GM18526 (cell line): ENCODE results near the gene NOC4L.

ENCODE experiments used
- POLR2A ChIP-seq: IDR thresholded peaks from 3 replicates; pipeline ENCODE4 v1.6.1; 2011; ENCODE audit not compliant: insufficient read length; ENCODE audit errors: extremely low read depth

NOC4L gene

DNA sequence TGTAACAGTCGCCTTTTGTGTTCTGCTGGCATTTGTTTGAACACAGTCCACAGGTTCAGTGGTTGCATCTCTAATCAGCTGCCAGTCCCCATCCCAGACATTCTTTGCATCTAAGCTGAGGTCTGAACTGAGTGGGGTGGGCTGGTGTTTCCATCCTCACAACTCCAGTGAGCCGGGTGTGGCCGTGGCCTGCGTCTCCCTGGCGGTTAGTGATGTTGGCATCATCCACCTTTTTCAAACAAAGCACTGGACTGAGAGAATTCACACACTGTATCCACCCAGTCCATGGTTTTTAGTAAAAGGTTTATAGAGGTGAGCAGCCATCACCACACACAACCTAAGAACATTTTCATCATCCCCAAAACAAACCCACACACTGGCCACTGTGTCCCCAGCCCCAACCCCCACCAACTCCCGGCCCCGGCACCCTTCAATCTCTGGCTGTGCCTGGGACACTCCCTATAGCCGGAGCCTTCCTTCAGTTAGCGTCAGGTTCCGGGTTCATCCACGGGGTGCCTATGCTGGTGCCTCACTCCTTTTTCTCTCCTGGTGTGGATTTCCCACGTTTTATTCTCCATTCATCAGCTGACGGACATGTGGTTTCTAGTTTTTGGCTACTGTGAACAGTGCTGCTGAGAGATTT, 6.7 kb upstream of the NOC4L start:
- no peak for TF ChIP-seq POLR2A

DNA sequence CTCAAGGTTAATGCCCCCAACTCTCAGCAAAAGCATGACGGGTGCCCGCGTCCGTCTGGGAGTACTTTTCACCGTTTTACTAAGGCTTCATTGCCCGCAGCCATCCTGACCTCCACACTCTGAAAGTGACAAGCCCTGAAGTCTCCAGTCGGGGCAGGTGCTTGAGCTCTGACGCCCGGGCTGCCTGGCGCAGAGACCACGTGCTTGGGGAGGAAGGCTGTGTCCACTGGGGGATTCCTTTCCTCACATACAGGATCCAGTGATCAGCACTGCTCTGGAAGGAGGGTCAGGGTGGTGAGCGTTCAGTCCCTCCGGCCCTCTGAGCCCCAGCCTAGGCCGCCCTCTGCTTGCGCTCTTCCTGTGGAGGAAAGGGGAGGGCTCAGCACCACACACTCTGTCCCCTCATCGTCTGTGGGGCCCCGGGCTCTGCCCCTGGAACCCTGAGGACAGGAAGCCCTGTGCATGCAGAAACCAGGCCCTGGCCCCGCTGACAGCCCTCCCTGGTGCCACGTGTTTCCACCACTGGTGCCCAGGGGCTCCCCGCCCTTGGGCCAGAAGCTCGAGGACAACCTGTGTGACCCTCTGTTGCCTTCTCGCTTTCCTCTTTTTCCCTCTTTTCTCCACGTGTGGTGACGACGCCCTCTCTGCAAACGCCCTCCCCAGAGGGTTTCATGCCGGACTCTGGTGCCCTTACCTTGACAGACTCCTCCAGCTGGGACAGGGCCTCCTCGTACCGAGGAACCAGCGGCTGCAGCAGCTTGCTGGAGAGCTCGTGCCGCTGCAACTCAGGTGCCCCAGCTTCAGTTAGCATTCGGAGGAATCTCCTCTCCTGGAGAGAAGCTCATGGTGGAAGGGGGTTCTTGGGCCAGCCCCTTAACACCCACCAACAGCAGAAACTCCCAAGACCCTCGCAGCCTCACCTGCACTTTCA, 5.1 kb upstream of the NOC4L start:
- TF ChIP-seq POLR2A: no peak

DNA sequence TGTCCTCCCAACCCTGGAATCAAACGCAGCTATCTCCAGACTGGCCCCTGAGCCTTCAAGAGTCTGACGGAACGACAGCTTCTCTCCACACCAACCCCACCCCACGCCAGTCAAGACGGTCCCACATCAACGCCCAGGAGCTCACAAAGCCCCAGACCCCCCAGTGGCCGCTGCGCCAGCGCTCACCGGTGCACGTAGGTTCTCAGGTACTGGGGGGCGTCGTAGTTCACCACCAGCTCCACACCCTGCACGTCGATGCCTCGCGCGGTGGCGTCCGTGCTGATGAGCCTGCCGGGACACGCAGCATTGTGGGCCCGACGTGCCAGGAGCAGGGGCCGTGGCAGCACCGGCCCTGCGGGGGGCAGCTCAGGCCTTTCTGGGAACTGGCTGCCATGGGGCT, 4.3 kb upstream of the NOC4L start:
- TF ChIP-seq POLR2A: no peak

DNA sequence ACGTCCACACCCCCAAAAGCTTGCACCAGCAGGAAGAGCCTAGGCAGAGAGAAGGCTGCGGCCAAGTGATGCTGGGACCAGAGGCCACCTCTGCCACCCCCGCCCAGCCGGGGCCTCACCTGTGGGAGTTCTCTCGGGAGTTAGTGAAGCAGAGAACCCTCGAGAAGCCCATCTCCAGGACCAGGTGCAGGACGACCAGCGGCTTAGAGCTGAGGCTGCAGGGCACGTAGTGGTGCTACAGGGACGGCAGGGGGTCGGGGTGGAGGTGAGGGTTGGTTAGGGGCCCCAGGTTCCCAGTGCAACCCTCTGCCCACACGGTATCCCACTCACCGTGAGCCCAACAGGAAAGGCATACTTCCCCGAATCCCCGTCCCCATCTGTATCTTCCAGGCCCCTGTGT, 3.8 kb upstream of the NOC4L start:
- TF ChIP-seq POLR2A: no peak

DNA sequence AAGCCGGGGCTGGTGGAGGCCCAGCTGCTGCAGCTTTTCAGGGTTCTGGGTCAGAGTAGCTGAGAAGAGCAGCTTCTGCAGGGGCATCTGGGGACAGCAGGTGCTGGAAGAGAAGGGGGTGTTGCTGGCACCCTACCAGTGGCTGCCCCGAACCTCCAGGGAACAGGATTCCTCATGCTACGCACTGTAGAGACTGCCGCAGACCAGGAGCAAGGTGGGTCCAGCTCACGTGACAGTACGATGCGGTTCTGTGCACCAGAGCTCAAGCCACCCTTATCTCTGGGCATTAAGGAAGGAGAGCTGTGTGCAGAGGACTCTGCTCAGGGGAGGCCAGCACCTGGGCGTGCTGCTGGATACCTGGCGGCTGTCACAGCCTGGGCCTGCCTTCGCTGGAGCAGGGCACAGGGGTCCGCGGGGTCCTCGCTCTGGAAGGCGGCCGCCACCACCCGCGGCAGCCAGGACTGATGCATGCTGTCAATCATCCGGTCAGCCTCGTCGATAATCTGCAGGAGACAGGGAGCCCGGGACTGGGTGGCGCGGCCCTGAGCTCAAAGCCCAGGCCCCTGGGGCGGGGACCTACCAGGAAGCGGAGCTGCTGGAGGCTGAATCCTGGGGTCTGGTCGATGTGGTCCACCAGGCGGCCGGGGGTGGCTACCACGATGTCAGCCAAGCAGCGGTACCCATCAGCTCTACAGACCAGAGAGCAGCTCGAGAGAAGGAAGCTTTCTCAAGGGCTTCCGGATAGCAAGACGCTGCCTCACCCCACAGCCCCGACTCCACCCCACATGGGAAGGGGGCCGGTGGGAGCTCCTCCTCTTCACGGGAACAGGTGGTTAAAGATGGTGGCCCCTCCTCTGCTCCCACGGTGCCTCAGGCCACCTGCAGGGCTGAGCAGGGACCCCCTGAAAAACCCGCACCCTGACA, 3.1 kb upstream of the NOC4L start:
- no peak for TF ChIP-seq POLR2A

DNA sequence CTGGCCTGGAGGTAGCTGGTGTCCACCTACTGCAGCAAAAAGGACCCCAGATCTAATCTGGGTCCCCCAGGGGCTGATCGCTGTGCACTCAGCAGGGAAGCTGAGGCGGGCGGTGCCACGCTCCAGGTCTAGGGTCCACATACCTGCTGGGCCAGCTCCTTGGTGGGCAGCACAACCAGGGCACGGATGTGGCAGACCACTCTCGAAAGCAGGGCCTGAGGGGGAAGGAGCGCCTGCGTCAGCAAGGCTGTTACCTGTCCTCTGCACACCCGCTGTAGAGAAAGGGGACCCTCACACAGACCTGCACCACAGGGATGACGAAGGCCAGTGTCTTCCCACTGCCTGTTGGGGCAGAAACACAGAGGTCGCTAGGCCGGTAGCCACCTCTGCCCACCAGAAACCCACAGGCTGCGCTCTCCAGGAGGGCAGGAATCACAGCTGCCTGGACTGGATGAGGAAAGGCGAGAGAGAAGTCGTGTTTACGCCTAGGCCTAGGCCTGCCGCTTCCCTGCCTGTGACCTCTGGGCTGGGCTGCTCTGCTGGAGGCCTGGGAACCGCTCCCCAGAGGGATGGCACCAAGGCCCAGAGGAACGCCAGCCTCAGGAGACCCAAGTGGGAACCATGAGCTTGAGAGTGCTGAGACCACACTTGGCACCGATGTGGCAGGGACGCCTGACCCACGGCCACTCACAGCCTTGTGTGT, 2.1 kb upstream of the NOC4L start:
- TF ChIP-seq POLR2A: no peak

DNA sequence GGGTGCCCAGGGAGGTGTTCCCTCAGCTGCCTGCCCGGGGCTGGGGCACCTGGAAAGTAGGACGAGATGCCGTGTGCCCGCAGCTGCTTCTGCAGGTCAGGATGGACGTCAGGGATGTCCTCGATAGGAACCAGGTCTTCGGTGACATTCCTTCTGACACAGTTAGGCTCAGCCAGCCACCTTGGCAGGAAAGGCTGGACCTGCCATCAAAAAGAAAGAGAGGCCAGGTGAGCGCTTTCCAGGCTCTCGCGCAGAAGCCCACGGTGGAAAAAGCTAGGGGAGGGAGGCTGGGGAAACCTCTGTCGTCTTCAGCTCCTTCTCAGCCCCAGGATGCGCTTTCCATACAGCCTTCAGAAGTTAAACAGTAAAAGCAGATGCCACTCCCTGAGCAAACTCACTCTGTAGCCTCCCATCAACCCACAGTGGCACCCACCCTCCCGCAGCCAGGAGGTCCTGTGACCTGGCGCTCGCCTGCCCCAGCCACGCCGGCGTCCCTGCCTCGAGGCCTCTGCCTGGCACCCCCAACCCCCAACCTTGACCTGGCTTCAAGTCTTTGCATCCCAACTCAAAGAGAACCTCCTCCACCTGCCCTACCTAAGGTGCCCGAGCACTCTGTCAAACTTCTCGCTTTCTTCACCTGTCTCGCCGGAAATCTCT, 1.4 kb upstream of the NOC4L start:
- TF ChIP-seq POLR2A: no peak

DNA sequence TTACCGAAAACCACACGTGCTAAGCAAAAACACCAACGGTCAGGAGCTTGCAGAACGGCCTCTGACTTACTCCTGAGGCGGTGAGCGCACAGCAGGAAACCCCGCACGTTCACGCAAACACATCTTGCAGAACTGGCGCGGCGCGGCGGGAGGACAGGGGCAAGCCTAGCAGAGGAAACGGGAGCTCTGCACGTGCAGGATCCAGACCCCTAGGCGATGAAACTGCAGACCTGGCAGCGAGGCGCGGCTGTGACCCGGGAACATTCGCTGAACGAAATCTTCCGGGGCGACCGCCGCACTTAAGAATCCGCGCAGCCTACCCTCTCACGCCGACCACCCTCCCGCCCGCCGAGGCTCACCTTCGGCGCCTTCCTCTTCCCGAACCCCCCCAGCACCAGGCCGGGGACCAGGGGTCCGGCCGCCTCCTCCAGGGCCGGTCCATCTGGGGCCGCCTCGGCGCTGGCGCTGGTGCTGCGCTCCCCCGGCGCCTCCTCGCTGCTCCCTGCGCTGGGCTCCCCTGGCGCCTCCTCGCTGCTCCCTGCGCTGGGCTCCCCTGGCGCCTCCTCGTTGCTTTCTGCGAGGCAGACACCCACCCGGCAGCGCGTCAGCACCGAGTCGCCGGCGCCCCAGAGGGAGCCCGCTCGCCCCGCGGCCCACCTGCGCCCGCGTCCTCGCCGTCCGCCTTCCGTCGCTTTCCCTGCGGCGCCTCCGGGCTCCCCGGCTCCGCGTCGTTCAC, 753 bp upstream of the NOC4L start:
- TF ChIP-seq POLR2A: no peak

DNA sequence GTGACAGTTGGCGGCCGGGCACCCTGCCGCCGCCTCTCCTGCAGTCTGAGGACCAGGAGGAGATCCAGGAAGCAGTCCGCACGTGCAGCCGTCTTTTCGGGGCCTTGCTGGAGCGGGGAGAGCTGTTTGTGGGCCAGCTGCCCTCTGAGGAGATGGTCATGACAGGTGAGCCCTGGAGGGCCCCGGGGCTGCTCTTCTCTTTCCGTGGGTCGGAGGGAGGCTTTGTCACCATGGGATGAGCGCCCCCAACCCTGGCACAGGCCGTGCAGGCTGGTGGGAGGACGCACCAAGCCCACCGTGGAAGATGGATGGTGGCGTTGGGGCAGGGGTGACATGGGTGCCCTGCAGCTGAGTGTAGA, 532 bp downstream of the NOC4L start:
- no peak for TF ChIP-seq POLR2A

DNA sequence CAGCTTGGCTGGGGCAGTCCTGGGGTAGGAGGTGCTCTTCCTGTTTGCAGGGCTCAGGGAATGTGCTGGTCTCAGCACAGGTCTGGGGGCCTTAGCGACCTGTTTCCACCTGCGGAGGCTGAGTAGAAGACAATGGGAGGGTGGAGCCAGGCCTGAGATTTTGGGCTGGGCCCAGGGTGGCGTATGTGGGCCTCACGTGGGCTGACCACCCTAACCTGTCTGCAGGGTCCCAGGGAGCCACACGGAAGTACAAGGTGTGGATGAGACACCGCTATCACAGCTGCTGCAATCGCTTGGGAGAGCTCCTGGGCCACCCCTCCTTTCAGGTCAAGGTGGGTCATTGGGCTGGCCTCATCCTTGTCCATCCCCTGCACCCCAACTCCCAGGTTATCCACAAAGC, 1.1 kb downstream of the NOC4L start:
- no peak for TF ChIP-seq POLR2A

DNA sequence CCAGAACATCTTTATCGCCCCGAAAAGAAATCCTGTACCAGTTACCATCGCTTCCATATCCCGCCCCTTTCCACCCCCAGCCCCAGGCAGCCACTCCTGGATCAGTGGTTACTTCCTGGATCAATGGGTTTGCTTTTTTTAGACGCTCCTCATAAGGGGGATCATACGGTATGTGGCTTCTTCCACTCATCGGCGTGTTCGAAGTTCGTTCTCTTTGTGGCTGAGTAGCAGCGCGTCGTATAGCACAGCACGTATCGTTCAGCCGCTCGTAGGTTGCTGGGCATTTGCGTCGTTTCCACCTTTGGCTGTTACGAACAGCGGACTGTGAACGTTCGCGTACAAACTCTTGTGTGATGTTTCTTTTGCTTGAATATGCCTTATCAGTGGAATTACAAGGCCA, 1.8 kb downstream of the NOC4L start:
- no peak for TF ChIP-seq POLR2A

DNA sequence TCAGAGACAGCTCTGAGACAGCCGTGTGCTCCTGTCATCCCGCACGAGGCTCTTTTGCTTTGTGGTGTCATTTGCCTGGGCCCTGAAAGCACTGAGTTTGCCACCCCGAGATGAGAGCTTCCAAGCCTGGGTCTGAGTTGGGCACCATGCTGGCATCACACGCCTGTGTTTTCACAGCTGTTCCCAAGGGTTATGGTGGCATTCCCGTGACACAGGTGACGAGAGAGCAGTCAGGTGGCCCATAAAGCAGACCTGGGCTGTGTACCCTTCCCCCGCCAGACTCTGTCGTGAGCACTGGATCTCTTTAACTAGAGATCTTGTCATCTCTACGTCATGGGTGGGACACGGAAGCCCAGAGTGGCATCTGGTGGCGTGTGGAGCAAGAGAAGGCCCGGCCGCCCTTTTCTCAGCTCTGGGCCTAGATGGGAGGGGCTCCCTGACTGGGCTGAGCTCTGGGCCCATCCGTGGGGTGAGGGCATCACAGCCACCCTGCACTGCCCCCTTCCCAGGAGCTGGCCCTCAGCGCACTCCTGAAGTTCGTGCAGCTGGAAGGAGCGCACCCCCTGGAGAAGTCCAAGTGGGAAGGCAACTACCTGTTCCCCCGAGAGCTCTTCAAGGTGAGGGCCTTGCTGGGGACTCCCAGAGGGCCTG, 2.6 kb downstream of the NOC4L start:
- no peak for TF ChIP-seq POLR2A
